ENCODE data around the gene QSER1.

DNA sequence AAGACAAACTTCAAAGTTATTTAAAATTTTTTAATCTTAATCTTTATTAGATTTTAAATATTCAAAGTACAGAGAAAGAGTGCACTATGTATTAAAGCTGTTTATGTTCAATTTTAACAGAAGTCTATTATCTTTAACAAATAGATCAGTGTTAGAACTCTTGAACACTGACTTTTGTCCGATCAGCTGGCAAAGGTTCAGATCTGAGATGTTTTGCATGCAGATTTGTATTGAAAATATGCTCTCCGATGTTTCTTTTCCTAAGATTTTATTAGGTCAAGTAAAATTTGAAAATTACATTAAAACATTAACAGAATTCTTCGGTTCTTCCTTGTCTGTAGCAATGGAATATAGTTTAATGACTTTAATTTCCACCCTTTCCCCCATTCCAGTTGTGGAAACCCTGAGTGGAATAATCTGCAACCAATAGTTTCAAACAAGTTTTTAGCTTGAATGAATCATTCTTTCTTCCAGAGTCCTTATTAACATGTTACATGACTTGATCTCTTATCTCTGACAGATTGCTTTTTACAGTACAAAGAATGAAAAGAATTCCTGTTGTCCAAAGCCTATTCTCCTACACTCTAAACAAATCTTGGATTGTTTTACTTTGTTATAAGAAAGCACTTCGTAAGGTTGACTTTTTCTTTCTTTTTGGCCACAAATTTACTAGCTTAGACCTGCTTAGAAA is 135.4 kb downstream of the QSER1 start:
- TF ChIP-seq CTCF (IDR thresholded peaks at IDR 0.05 in 2 of 3, conservative IDR thresholded peaks at IDR 0.05 in 1 of 3; ENCODE audit: insufficient read depth in 2 of 3, low read depth in 1 of 3, low read length in 3 of 3) (no peak), MEIS2 (IDR thresholded peaks at IDR 0.05; ENCODE audit: partially characterized antibody) (no peak), FOXP4 (CRISPR knock-in tag; IDR thresholded peaks at IDR 0.05; ENCODE audit: borderline replicate concordance) (no peak), CTBP1 (IDR thresholded peaks at IDR 0.05; ENCODE audit: borderline replicate concordance) (no peak), MNT (conservative IDR thresholded peaks at IDR 0.05) (no peak), KDM4B (IDR thresholded peaks at IDR 0.05; ENCODE audit: borderline replicate concordance in 2 of 2, low read depth in 1 of 2) (no peak), MTA3 (IDR thresholded peaks at IDR 0.05; ENCODE audit: borderline replicate concordance) (no peak)
